ENCODE measurements around the gene CYP3A7. TPM values are rescaled to one million over a fixed set of nuclear protein-coding genes. Genes with fewer than 3 reads are reported as not detected.

The CYP3A7 gene
- total RNA-seq, 1 experiment from 2014 or later: not detected

DNA sequence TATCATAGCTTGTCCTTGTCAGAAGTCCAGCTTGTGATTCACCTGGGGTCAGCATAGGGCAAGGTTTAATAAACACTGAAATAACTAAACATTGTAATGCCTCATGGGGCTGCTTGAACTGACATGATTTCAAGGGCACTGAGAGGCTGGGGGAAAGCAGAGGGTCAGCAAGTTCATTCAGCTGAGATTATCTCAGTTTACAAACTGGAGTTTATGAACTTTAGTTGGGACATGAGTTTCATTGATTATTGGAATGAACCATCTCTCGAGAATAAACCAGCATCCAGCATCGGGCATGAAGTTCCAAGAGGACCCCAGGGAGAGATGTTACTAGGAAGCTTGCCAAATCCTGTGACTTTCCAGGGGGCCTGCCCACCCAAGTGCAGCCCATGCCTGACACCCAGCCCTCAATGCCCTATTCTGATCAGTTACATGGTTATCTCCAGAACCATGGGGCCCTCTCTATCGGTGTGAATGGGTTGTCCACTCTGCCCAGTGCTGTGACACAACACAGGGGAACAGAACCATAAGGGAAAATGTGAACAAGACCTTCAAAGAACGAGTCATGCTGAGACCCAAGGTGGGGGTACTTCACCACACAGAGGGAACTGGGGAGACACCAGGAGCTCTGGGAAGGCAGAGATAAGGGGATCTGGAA is 7.9 kb upstream of the CYP3A7 start:
- Histone ChIP-seq H4K91ac (ENCODE audit: insufficient read length, low read depth, low read length) (no peak overlapping the region), H3K18ac (ENCODE audit: insufficient read length, low read depth, low read length) (no peak overlapping the region), H3K4ac (ENCODE audit: low read depth, low read length) (no peak overlapping the region), H4K5ac (ENCODE audit: insufficient read length, low read depth, low read length) (no peak overlapping the region), H3K9ac (ENCODE audit: extremely low read depth, insufficient read length, low read length) (no peak overlapping the region), H3K27ac (ENCODE audit: insufficient read length, low read depth, low read length) (no peak overlapping the region), H3K27me3 (ENCODE audit: insufficient read depth, low read length) (no peaks in the 10 kb centered on the region), H2BK15ac (ENCODE audit: low read depth, low read length) (no peak overlapping the region), H3K23me2 (ENCODE audit: insufficient read length, low read depth, low read length, poor library complexity, severe bottlenecking) (no peaks in the 10 kb centered on the region), H3K14ac (ENCODE audit: insufficient read depth, low read length) (no peak overlapping the region), H3K9me3 (ENCODE audit: control insufficient read depth, low read depth, low read length) (no peaks in the 10 kb centered on the region), H3K4me2 (ENCODE audit: insufficient read depth, insufficient read length, low read length) (no peak overlapping the region), H2BK20ac (ENCODE audit: low read depth, low read length, poor library complexity, severe bottlenecking) (no peak overlapping the region), H4K8ac (replicated peaks; ENCODE audit: insufficient read length, low read depth, low read length) (no peak overlapping the region), H4K20me1 (ENCODE audit: control insufficient read depth, insufficient read depth, insufficient read length) (no peaks in the 10 kb centered on the region), H2BK120ac (ENCODE audit: low read depth, low read length, poor library complexity, severe bottlenecking) (no peak overlapping the region), H3K79me1 (ENCODE audit: insufficient read depth, low read depth, low read length, poor library complexity, severe bottlenecking) (no peaks in the 10 kb centered on the region), H3K23ac (ENCODE audit: insufficient read length, low read depth, low read length) (no peak overlapping the region), H2AFZ (ENCODE audit: low read length) (no peak overlapping the region), H3T11ph (ENCODE audit: low read length) (no peak overlapping the region), H3K4me1 (ENCODE audit: insufficient read depth, low read length) (peaks cover 4% of the 10 kb centered on the region; the same call in 1 of the 2 replicates), H3K56ac (ENCODE audit: insufficient read length, low read depth, low read length) (no peak overlapping the region), H3K79me2 (ENCODE audit: insufficient read depth, low read length) (no peaks in the 10 kb centered on the region), H2AK5ac (ENCODE audit: insufficient read length, low read length) (no peak overlapping the region), H2BK12ac (ENCODE audit: insufficient read length, low read depth, low read length) (no peak overlapping the region), H2BK5ac (ENCODE audit: insufficient read length, low read length) (no peak overlapping the region)
- no CpG with 5 or more reads among the region's 4 CpGs for WGBS (ENCODE audit: extremely low coverage, insufficient read length, low lambda C conversion rate)
- no peaks in the 10 kb centered on the region; a peak in 1 of 7 replicates for H3K36me3 Mint-ChIP-seq (ENCODE audit: insufficient read depth in 1 of 3, low read depth in 3 of 3)
- H3K4me1 Mint-ChIP-seq: peaks cover 0 to 14% of the 10 kb centered on the region in 2 experiments; a peak in 3 of 4 replicates
- no peak overlapping the region for H3K27ac Mint-ChIP-seq
- H3K9me3 Mint-ChIP-seq: peaks cover 2 to 3% of the 10 kb centered on the region in 2 experiments; a peak in 2 of 5 replicates
- H3K27me3 Mint-ChIP-seq (ENCODE audit: low read depth): peaks cover 16% of the 10 kb centered on the region
- H3K4me3 Mint-ChIP-seq: no peak overlapping the region
- TF ChIP-seq, protein P1, sequence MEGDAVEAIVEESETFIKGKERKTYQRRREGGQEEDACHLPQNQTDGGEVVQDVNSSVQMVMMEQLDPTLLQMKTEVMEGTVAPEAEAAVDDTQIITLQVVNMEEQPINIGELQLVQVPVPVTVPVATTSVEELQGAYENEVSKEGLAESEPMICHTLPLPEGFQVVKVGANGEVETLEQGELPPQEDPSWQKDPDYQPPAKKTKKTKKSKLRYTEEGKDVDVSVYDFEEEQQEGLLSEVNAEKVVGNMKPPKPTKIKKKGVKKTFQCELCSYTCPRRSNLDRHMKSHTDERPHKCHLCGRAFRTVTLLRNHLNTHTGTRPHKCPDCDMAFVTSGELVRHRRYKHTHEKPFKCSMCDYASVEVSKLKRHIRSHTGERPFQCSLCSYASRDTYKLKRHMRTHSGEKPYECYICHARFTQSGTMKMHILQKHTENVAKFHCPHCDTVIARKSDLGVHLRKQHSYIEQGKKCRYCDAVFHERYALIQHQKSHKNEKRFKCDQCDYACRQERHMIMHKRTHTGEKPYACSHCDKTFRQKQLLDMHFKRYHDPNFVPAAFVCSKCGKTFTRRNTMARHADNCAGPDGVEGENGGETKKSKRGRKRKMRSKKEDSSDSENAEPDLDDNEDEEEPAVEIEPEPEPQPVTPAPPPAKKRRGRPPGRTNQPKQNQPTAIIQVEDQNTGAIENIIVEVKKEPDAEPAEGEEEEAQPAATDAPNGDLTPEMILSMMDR (conservative IDR thresholded peaks at IDR 0.05): no peak
- DNase-seq: no peak

All from H9 (cell line).